ENCODE data around the gene MYOZ3.
A peak's percentile ranks its signal among the peaks of the same experiment; 100 is the strongest.

MYOZ3 gene

GRCh38 chr5:150672884-150673275 is 11.8 kb downstream of the MYOZ3 start:
- Histone ChIP-seq H3K4me1 (ENCODE audit: control insufficient read depth, insufficient read depth, low read length) (peaks cover 18% of the 10 kb centered on the region), H3K27me3 (ENCODE audit: control insufficient read depth, insufficient read depth, low read length, poor library complexity, severe bottlenecking) (peaks cover 31% of the 10 kb centered on the region), H3K4me3 (ENCODE audit: insufficient read depth, low read depth, low read length) (no peak overlapping the region), H3K36me3 (ENCODE audit: control insufficient read depth, insufficient read depth, low read length) (no peaks in the 10 kb centered on the region), H3K27ac (ENCODE audit: insufficient read depth, low read depth, low read length, poor library complexity, severe bottlenecking) (no peak overlapping the region), H3K9me3 (ENCODE audit: control insufficient read depth, low read length) (no peaks in the 10 kb centered on the region)
- 72 to 78% methylated on average over 7 of the region's 7 CpGs for WGBS, 2 experiments

GRCh38 chr5:150674341-150674821 is 13.3 kb downstream of the MYOZ3 start:
- H3K9me3 ChIP-seq (ENCODE audit: control insufficient read depth, low read length) = no peaks in the 10 kb centered on the region
- H3K36me3 ChIP-seq (ENCODE audit: control insufficient read depth, insufficient read depth, low read length) = no peaks in the 10 kb centered on the region
- no peak overlapping the region for H3K27ac ChIP-seq (ENCODE audit: insufficient read depth, low read depth, low read length, poor library complexity, severe bottlenecking)
- 97 to 98% methylated on average over 4 of the region's 4 CpGs for WGBS, 2 experiments
- peaks cover 31% of the 10 kb centered on the region for H3K27me3 ChIP-seq (ENCODE audit: control insufficient read depth, insufficient read depth, low read length, poor library complexity, severe bottlenecking)
- H3K4me3 ChIP-seq (ENCODE audit: insufficient read depth, low read depth, low read length) = no peak overlapping the region
- peaks cover 18% of the 10 kb centered on the region for H3K4me1 ChIP-seq (ENCODE audit: control insufficient read depth, insufficient read depth, low read length)

- WGBS, 2 experiments = 88% methylated on average over 6 of the region's 6 CpGs
- no peak overlapping the region for H3K4me3 ChIP-seq (ENCODE audit: insufficient read depth, low read depth, low read length)
- no peak overlapping the region for H3K27ac ChIP-seq (ENCODE audit: insufficient read depth, low read depth, low read length, poor library complexity, severe bottlenecking)
Observed at GRCh38 chr5:150675069-150675468, 14.0 kb downstream of the MYOZ3 start.

GRCh38 chr5:150676578-150676977 is 15.5 kb downstream of the MYOZ3 start:
- Histone ChIP-seq H3K36me3 (ENCODE audit: control insufficient read depth, insufficient read depth, low read length) (no peaks in the 10 kb centered on the region), H3K27ac (ENCODE audit: insufficient read depth, low read depth, low read length, poor library complexity, severe bottlenecking) (no peak overlapping the region), H3K27me3 (ENCODE audit: control insufficient read depth, insufficient read depth, low read length, poor library complexity, severe bottlenecking) (peaks cover 16% of the 10 kb centered on the region), H3K9me3 (ENCODE audit: control insufficient read depth, low read length) (no peaks in the 10 kb centered on the region), H3K4me3 (ENCODE audit: insufficient read depth, low read depth, low read length) (no peak overlapping the region), H3K4me1 (ENCODE audit: control insufficient read depth, insufficient read depth, low read length) (peaks cover 14% of the 10 kb centered on the region)
- WGBS, 2 experiments = 93% methylated on average over 9 of the region's 9 CpGs

More at GRCh38 chr5:150675069-150675468, 14.0 kb downstream of the MYOZ3 start:
- Histone ChIP-seq H3K27me3 (ENCODE audit: control insufficient read depth, insufficient read depth, low read length, poor library complexity, severe bottlenecking) (peaks cover 31% of the 10 kb centered on the region), H3K36me3 (ENCODE audit: control insufficient read depth, insufficient read depth, low read length) (no peaks in the 10 kb centered on the region), H3K9me3 (ENCODE audit: control insufficient read depth, low read length) (no peaks in the 10 kb centered on the region), H3K4me1 (ENCODE audit: control insufficient read depth, insufficient read depth, low read length) (peaks cover 18% of the 10 kb centered on the region)

- Histone ChIP-seq H3K4me3 (ENCODE audit: insufficient read depth, low read depth, low read length) (no peak overlapping the region), H3K27me3 (ENCODE audit: control insufficient read depth, insufficient read depth, low read length, poor library complexity, severe bottlenecking) (no peaks in the 10 kb centered on the region), H3K27ac (ENCODE audit: insufficient read depth, low read depth, low read length, poor library complexity, severe bottlenecking) (no peak overlapping the region), H3K4me1 (ENCODE audit: control insufficient read depth, insufficient read depth, low read length) (no peaks in the 10 kb centered on the region), H3K9me3 (ENCODE audit: control insufficient read depth, low read length) (no peaks in the 10 kb centered on the region), H3K36me3 (ENCODE audit: control insufficient read depth, insufficient read depth, low read length) (peaks cover 24% of the 10 kb centered on the region)
- 87 to 96% methylated on average over 1 of the region's 1 CpG for WGBS, 2 experiments
Observed at GRCh38 chr5:150689120-150689519, 28.1 kb downstream of the MYOZ3 start.

GRCh38 chr5:150690760-150691159 is 29.7 kb downstream of the MYOZ3 start:
- no peak overlapping the region for H3K4me3 ChIP-seq (ENCODE audit: insufficient read depth, low read depth, low read length)
- no peaks in the 10 kb centered on the region for H3K4me1 ChIP-seq (ENCODE audit: control insufficient read depth, insufficient read depth, low read length)
- H3K27ac ChIP-seq (ENCODE audit: insufficient read depth, low read depth, low read length, poor library complexity, severe bottlenecking) = no peak overlapping the region
- H3K27me3 ChIP-seq (ENCODE audit: control insufficient read depth, insufficient read depth, low read length, poor library complexity, severe bottlenecking) = no peaks in the 10 kb centered on the region
- no peaks in the 10 kb centered on the region for H3K9me3 ChIP-seq (ENCODE audit: control insufficient read depth, low read length)
- 80 to 81% methylated on average over 6 of the region's 6 CpGs for WGBS, 2 experiments
- H3K36me3 ChIP-seq (ENCODE audit: control insufficient read depth, insufficient read depth, low read length) = peaks cover 40% of the 10 kb centered on the region

- peaks cover 54% of the 10 kb centered on the region for H3K36me3 ChIP-seq (ENCODE audit: control insufficient read depth, insufficient read depth, low read length)
- H3K9me3 ChIP-seq (ENCODE audit: control insufficient read depth, low read length) = no peaks in the 10 kb centered on the region
- no peaks in the 10 kb centered on the region for H3K27me3 ChIP-seq (ENCODE audit: control insufficient read depth, insufficient read depth, low read length, poor library complexity, severe bottlenecking)
- no peak overlapping the region for H3K27ac ChIP-seq (ENCODE audit: insufficient read depth, low read depth, low read length, poor library complexity, severe bottlenecking)
- H3K4me1 ChIP-seq (ENCODE audit: control insufficient read depth, insufficient read depth, low read length) = no peaks in the 10 kb centered on the region
- 96 to 97% methylated on average over 3 of the region's 3 CpGs for WGBS, 2 experiments
- no peak overlapping the region for H3K4me3 ChIP-seq (ENCODE audit: insufficient read depth, low read depth, low read length)
Observed at GRCh38 chr5:150692276-150692675, 31.2 kb downstream of the MYOZ3 start.

- 93 to 97% methylated on average over 3 of the region's 3 CpGs for WGBS, 2 experiments
- Histone ChIP-seq H3K4me1 (ENCODE audit: control insufficient read depth, insufficient read depth, low read length) (peaks cover 2% of the 10 kb centered on the region), H3K27ac (ENCODE audit: insufficient read depth, low read depth, low read length, poor library complexity, severe bottlenecking) (no peak overlapping the region), H3K9me3 (ENCODE audit: control insufficient read depth, low read length) (no peaks in the 10 kb centered on the region), H3K36me3 (ENCODE audit: control insufficient read depth, insufficient read depth, low read length) (peaks cover 64% of the 10 kb centered on the region), H3K4me3 (ENCODE audit: insufficient read depth, low read depth, low read length) (no peak overlapping the region), H3K27me3 (ENCODE audit: control insufficient read depth, insufficient read depth, low read length, poor library complexity, severe bottlenecking) (no peaks in the 10 kb centered on the region)
Observed at GRCh38 chr5:150694612-150695011, 33.6 kb downstream of the MYOZ3 start.

- Histone ChIP-seq H3K27ac (ENCODE audit: insufficient read depth, low read depth, low read length, poor library complexity, severe bottlenecking) (no peak overlapping the region), H3K4me1 (ENCODE audit: control insufficient read depth, insufficient read depth, low read length) (peaks cover 5% of the 10 kb centered on the region), H3K9me3 (ENCODE audit: control insufficient read depth, low read length) (no peaks in the 10 kb centered on the region), H3K36me3 (ENCODE audit: control insufficient read depth, insufficient read depth, low read length) (peaks cover 30% of the 10 kb centered on the region), H3K4me3 (ENCODE audit: insufficient read depth, low read depth, low read length) (peak overlapping the region; percentile 79), H3K27me3 (ENCODE audit: control insufficient read depth, insufficient read depth, low read length, poor library complexity, severe bottlenecking) (no peaks in the 10 kb centered on the region)
- 16 to 18% methylated on average over 15 of the region's 15 CpGs for WGBS, 2 experiments
Observed at GRCh38 chr5:150700246-150700593, 39.2 kb downstream of the MYOZ3 start.

- Histone ChIP-seq H3K4me3 (ENCODE audit: insufficient read depth, low read depth, low read length) (peak within 1 kb of the TSS; percentile 79), H3K9me3 (ENCODE audit: control insufficient read depth, low read length) (no peaks in the 10 kb centered on the region), H3K27me3 (ENCODE audit: control insufficient read depth, insufficient read depth, low read length, poor library complexity, severe bottlenecking) (no peaks in the 10 kb centered on the region), H3K36me3 (ENCODE audit: control insufficient read depth, insufficient read depth, low read length) (peaks cover 24% of the 10 kb centered on the region), H3K4me1 (ENCODE audit: control insufficient read depth, insufficient read depth, low read length) (peaks cover 5% of the 10 kb centered on the region), H3K27ac (ENCODE audit: insufficient read depth, low read depth, low read length, poor library complexity, severe bottlenecking) (peak within 1 kb of the TSS; percentile 86)
- WGBS, 2 experiments = 0% methylated on average over 59 of the region's 59 CpGs
Observed at GRCh38 chr5:150700594-150701377, 39.7 kb downstream of the MYOZ3 start, which contains the start of gene RBM22. Gene RBM22, minus strand, starts transcription at chr5:150701062. Its CDS starts 77 bp downstream, at chr5:150700985.
